Nephron progenitor cell (in vitro differentiated cells): ENCODE results near the gene DPH1.
A peak's percentile ranks its signal among the peaks of the same experiment; 100 is the strongest.

ENCODE experiments used
- DNase-seq: peaks from one replicate; pipeline ENCODE4 v3.0.0; 2021
- H3K27ac Mint-ChIP-seq: 2 replicates; pipeline ENCODE4 v1.8.0; 2021; ENCODE audit warnings: mild to moderate bottlenecking, moderate library complexity, mixed read lengths
- H3K27me3 Mint-ChIP-seq: 2 replicates; pipeline ENCODE4 v1.8.0; 2021; ENCODE audit warnings: mild to moderate bottlenecking, low read depth, mixed read lengths; ENCODE audit not compliant: poor library complexity
- H3K36me3 Mint-ChIP-seq: 2 replicates; pipeline ENCODE4 v1.8.0; 2021; ENCODE audit warnings: low read depth, mixed read lengths
- H3K4me1 Mint-ChIP-seq: 2 replicates; pipeline ENCODE4 v1.8.0; 2021; ENCODE audit warnings: mixed read lengths
- H3K4me3 Mint-ChIP-seq: 2 replicates; pipeline ENCODE4 v1.8.0; 2021; ENCODE audit warnings: mild to moderate bottlenecking, moderate library complexity, mixed read lengths
- H3K9me3 Mint-ChIP-seq: 2 replicates; pipeline ENCODE4 v1.8.0; 2021; ENCODE audit warnings: mild to moderate bottlenecking, moderate library complexity, mixed read lengths
- CTCF ChIP-seq: fragments of 200-600 bp; sonication (generic); IDR thresholded peaks from 2 replicates; pipeline ENCODE4 v1.5.0; 2021; ENCODE audit warnings: antibody characterized with exemption

Gene DPH1

DNA sequence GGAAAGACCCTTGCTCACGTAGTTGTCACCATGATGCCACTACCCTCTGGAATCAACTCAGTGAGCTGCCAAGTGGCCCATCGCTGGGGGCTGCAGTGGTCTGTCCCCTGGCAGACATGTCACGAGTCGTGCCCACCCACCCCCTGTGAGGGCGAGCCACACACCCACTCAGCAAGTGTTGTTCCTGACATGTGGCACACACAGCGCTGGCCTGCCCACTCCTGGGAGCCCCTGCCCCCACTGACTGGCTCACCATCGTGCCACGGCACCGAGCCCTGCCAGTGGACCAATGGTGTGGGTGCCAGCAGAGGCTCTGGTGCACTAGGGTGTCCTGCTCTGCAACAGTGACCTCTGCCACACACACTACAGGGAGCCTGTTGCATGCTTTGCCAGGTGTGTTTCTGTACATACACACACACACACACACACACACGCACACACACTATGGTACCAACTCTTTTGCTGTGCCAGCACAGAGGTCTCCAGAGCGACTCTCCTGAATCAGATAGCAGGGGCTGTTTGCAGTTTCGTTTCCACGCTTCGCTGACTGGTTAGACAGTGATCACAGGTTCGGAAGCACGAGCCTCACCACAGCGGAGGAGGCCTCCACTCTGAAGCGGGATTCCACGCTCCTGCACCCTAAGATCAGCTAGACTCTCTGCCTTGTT is 12.5 kb upstream of the DPH1 start:
- peaks cover 60% of the 10 kb centered on the region for H3K27me3 Mint-ChIP-seq
- no peak for TF ChIP-seq CTCF
- H3K36me3 Mint-ChIP-seq, result no peaks in the 10 kb centered on the region
- H3K27ac Mint-ChIP-seq, result peak overlapping the region; percentile 24
- H3K4me3 Mint-ChIP-seq, result peak overlapping the region; percentile 41
- H3K4me1 Mint-ChIP-seq, result peaks cover 71% of the 10 kb centered on the region
- no peak for DNase-seq
- peaks cover 10% of the 10 kb centered on the region for H3K9me3 Mint-ChIP-seq

GRCh38 chr17:2018716-2019510 is 11.0 kb upstream of the DPH1 start:
- H3K27ac Mint-ChIP-seq, result no peak overlapping the region

DNA sequence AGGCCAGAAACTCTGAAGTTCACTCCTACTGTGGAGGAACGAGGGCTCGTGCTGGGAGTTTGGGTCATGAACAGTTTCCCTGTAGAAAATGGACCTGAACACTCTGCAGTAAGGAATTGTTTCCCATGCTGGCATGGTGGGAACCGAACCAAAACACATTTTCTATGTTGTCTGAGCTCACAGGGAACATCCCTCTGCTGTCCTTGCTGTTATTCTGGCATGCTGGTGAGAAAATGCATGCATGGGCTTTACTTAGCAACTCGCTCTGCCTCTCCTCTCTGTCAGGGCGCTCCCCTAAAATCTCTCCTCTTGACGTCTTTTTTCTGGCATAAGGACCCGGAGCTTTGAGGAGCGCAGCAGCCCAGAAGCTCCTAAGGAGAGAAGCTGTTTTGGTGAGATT is 10.2 kb upstream of the DPH1 start:
- no peak for TF ChIP-seq CTCF
- H3K27me3 Mint-ChIP-seq, result peaks cover 71% of the 10 kb centered on the region
- no peak for DNase-seq
- H3K27ac Mint-ChIP-seq, result no peak overlapping the region
- no peak overlapping the region for H3K4me3 Mint-ChIP-seq
- no peaks in the 10 kb centered on the region for H3K9me3 Mint-ChIP-seq
- H3K36me3 Mint-ChIP-seq, result no peaks in the 10 kb centered on the region
- H3K4me1 Mint-ChIP-seq, result peaks cover 61% of the 10 kb centered on the region

More at GRCh38 chr17:2018716-2019510, 11.0 kb upstream of the DPH1 start:
- no peak for TF ChIP-seq CTCF
- H3K36me3 Mint-ChIP-seq, result no peaks in the 10 kb centered on the region
- H3K4me3 Mint-ChIP-seq, result peak overlapping the region; percentile 35
- H3K9me3 Mint-ChIP-seq, result peaks cover 3% of the 10 kb centered on the region
- DNase-seq, result no peak
- H3K27me3 Mint-ChIP-seq, result peaks cover 68% of the 10 kb centered on the region
- H3K4me1 Mint-ChIP-seq, result peaks cover 63% of the 10 kb centered on the region

- peaks cover 75% of the 10 kb centered on the region for H3K27me3 Mint-ChIP-seq
- no peak for DNase-seq
- H3K4me1 Mint-ChIP-seq, result peaks cover 52% of the 10 kb centered on the region
- H3K9me3 Mint-ChIP-seq, result no peaks in the 10 kb centered on the region
- H3K27ac Mint-ChIP-seq, result peak overlapping the region; percentile 25
- TF ChIP-seq CTCF, result no peak
- H3K4me3 Mint-ChIP-seq, result no peak overlapping the region
- H3K36me3 Mint-ChIP-seq, result no peaks in the 10 kb centered on the region
Measured at GRCh38 chr17:2020721-2021120, 9.2 kb upstream of the DPH1 start.

GRCh38 chr17:2022647-2023240 is 7.2 kb upstream of the DPH1 start:
- Mint-ChIP-seq H3K27me3 (peaks cover 87% of the 10 kb centered on the region), H3K4me1 (peaks cover 49% of the 10 kb centered on the region), H3K9me3 (peaks cover 4% of the 10 kb centered on the region), H3K27ac (no peak overlapping the region), H3K36me3 (no peaks in the 10 kb centered on the region), H3K4me3 (no peak overlapping the region)
- TF ChIP-seq CTCF, result no peak
- no peak for DNase-seq
